GM12878 (cell line): ENCODE measurements around the gene RGS6. TPM values are rescaled to one million over a fixed set of nuclear protein-coding genes. Genes with fewer than 3 reads are reported as not detected.

Experiments
- ATAC-seq: fragments of 200-7000 bp; cut with Tn5 transposase; 3 replicates; pipeline ENCODE4 v1.9.1; 2020; ENCODE audit warnings: mild to moderate bottlenecking, moderate library complexity
- BruUV-seq: library from RNA; stranded (reverse); fragments of 400-500 nt; replicated peaks from 2 replicates; lab custom pipeline; 2021; lab: Mats Ljungman, UMichigan
- CTCF ChIA-PET: fragments of 300-600 bp; sonication (Branson Sonifier 250); formaldehyde crosslinking; extraction: SDS; loops from one replicate; lab custom pipeline; 2021; ENCODE audit warnings: inconsistent platforms; lab: Yijun Ruan, JAX
- POLR2A ChIA-PET: fragments of 350-600 bp; formaldehyde crosslinking; extraction: SDS; loops from one replicate; lab custom pipeline; 2021; ENCODE audit warnings: inconsistent platforms; lab: Charles Lee
- RAD21 ChIA-PET: fragments of 300-600 bp; sonication (Branson Sonifier 250); formaldehyde crosslinking; loops from one replicate; lab custom pipeline; 2023; ENCODE audit warnings: antibody characterized with exemption; ENCODE audit not compliant: unreplicated experiment; lab: Charles Lee
- SMC1A ChIA-PET: fragments of 300-600 bp; sonication (Branson Sonifier 250); formaldehyde crosslinking; loops from one replicate; lab custom pipeline; 2023; ENCODE audit not compliant: unreplicated experiment, uncharacterized antibody; lab: Charles Lee
- DNase-seq: peaks from one replicate; pipeline ENCODE4 v3.0.0-alpha.2; 2011; ENCODE audit warnings: low read depth, low spot score
- FAIRE-seq: peaks from 3 replicates; lab custom pipeline; 2011; peaks lifted over from hg19 to GRCh38; lab: Jason Lieb, UNC
- H2AFZ ChIP-seq: 2 replicates; pipeline ENCODE4 v1.6.0; 2011; ENCODE audit warnings: low read depth, low read length, control low read depth; ENCODE audit not compliant: control insufficient read depth
- H3K27ac ChIP-seq: 2 replicates; pipeline ENCODE4 v1.5.1; 2011; ENCODE audit warnings: control low read depth; ENCODE audit not compliant: control insufficient read depth, insufficient read depth
- H3K27me3 ChIP-seq, 2 experiments: replicated peaks in 1 of 2; 2 replicates each; pipeline versions ENCODE4 v1.6.0 to v1.6.1; 2011; ENCODE audit warnings: low read length in 1 of 2; ENCODE audit not compliant: control insufficient read depth in 2 of 2, insufficient read depth in 2 of 2
- H3K36me3 ChIP-seq, 2 experiments: 2 replicates each; pipeline ENCODE4 v1.5.1; 2011; ENCODE audit warnings: low read length in 1 of 2; ENCODE audit not compliant: control insufficient read depth in 2 of 2, insufficient read depth in 2 of 2
- H3K4me1 ChIP-seq: 2 replicates; pipeline ENCODE4 v1.6.1; 2011; ENCODE audit warnings: mild to moderate bottlenecking, low read length, moderate library complexity, mixed read lengths; ENCODE audit not compliant: control insufficient read depth, insufficient read depth
- H3K4me2 ChIP-seq: 2 replicates; pipeline ENCODE4 v1.6.0; 2011; ENCODE audit warnings: control low read depth; ENCODE audit not compliant: control insufficient read depth, insufficient read depth
- H3K4me3 ChIP-seq: fragments of 200-600 bp; sonication (generic); 2 replicates; pipeline ENCODE4 v1.5.1; 2016
- H3K79me2 ChIP-seq: 2 replicates; pipeline ENCODE4 v1.6.0; 2011; ENCODE audit warnings: low read length; ENCODE audit not compliant: control insufficient read depth, insufficient read depth
- H3K9ac ChIP-seq: 2 replicates; pipeline ENCODE4 v1.8.0; 2011; ENCODE audit warnings: low read length, control low read depth, mixed read lengths; ENCODE audit not compliant: control insufficient read depth, insufficient read depth
- H3K9me3 ChIP-seq: replicated peaks from 3 replicates; pipeline ENCODE4 v1.5.1; 2011; ENCODE audit warnings: mild to moderate bottlenecking, low read length; ENCODE audit not compliant: control insufficient read depth, insufficient read depth
- H4K20me1 ChIP-seq: 2 replicates; pipeline ENCODE4 v1.6.0; 2011; ENCODE audit not compliant: control insufficient read depth, insufficient read depth
- CREB1 ChIP-seq: IDR thresholded peaks from 2 replicates; pipeline ENCODE4 v1.6.1; 2012; ENCODE audit warnings: low read depth, mild to moderate bottlenecking, inconsistent platforms
- CREM ChIP-seq: IDR thresholded peaks from 2 replicates; pipeline ENCODE4 v1.6.1; 2014; ENCODE audit warnings: antibody characterized with exemption, low read depth
- CTCF ChIP-seq, 3 experiments: IDR thresholded peaks in 2 of 3; conservative IDR thresholded peaks in 1 of 3; 2 replicates each; pipeline ENCODE4 v1.5.1; 2011; ENCODE audit warnings: low read depth in 3 of 3, low read length in 3 of 3, mild to moderate bottlenecking in 3 of 3, control low read depth in 2 of 3, moderate library complexity in 2 of 3, inconsistent platforms in 1 of 3, mixed read lengths in 1 of 3; ENCODE audit not compliant: control insufficient read depth in 2 of 3, insufficient read depth in 1 of 3; ENCODE audit errors: extremely low read depth in 1 of 3
- KLF5 ChIP-seq: fragments of 450-650 bp; IDR thresholded peaks from 2 replicates; pipeline ENCODE4 v1.6.1; 2014; ENCODE audit warnings: mild to moderate bottlenecking; ENCODE audit not compliant: partially characterized antibody
- MXI1 ChIP-seq: fragments of 150-350 bp; IDR thresholded peaks from 2 replicates; pipeline ENCODE4 v1.6.1; 2011; ENCODE audit warnings: low read depth, mild to moderate bottlenecking, inconsistent platforms, low read length, improper control_type of control experiment
- SUZ12 ChIP-seq: fragments of 200-600 bp; sonication (generic); IDR thresholded peaks from one replicate; pipeline ENCODE4 v1.6.1; 2018; ENCODE audit warnings: antibody characterized with exemption, mild to moderate bottlenecking; ENCODE audit not compliant: unreplicated experiment
- USF1 ChIP-seq: IDR thresholded peaks from 2 replicates; pipeline ENCODE4 v1.6.1; 2011; ENCODE audit warnings: borderline replicate concordance, low read depth, mild to moderate bottlenecking, moderate library complexity, mixed read lengths, low read length; ENCODE audit not compliant: insufficient read depth; ENCODE audit errors: extremely low read length
- YBX1 ChIP-seq: fragments of 450-650 bp; IDR thresholded peaks from 2 replicates; pipeline ENCODE4 v1.6.1; 2016; ENCODE audit warnings: antibody characterized with exemption
- ZBTB33 ChIP-seq: fragments of 450-650 bp; IDR thresholded peaks from 2 replicates; pipeline ENCODE4 v1.6.1; 2017; ENCODE audit warnings: mild to moderate bottlenecking
- WGBS: methylation state at CpG from one replicate; pipeline ENCODE4 v1.1.6; 2016; ENCODE audit warnings: low lambda C conversion rate; ENCODE audit not compliant: insufficient replicate concordance, insufficient coverage; ENCODE audit errors: missing lambda C conversion rate; 5-methylcytosine and 5-hydroxymethylcytosine counted together
- in situ Hi-C: fragments of 300-500 bp; cut with MboI; formaldehyde crosslinking; loops from 9 replicates; pipeline ENCODE4 v1.14.3; 2018; ENCODE audit warnings: mixed read lengths
- intact Hi-C: fragments of 100-400 bp; cut with micrococcal nuclease; formaldehyde crosslinking; loops from one replicate; pipeline ENCODE4 v1.14.2; 2022; ENCODE audit not compliant: unreplicated experiment
- polyA plus RNA-seq, 11 experiments: library from polyadenylated mRNA; depleted of rRNA in 4 of 11; unstranded in 6 of 11; stranded (reverse) in 5 of 11; fragments of >200 nt; fragmentation: Nextera tagmentation in 4 of 11; fragmentation: Illumina TruSeq in 1 of 11; extraction: Ambion mirVana in 4 of 11; extraction: Trizol in 1 of 11; gene quantifications; 1 replicate in 1 of 11; 2 replicates in 10 of 11; pipeline versions ENCODE4 v1.2.1 to v1.2.3, GENCODE V29; 2011 to 2016; ENCODE audit warnings: inconsistent platforms in 2 of 11, missing spikeins in 2 of 11, low read depth in 1 of 11
- total RNA-seq, 4 experiments: library from RNA; depleted of rRNA in 3 of 4; stranded (reverse); fragments of >200 nt in 3 of 4; fragmentation: Illumina TruSeq in 1 of 4; extraction: Trizol in 1 of 4; gene quantifications; 2 replicates each; pipeline versions ENCODE4 v1.2.1 to v1.2.3, GENCODE V29; 2013 to 2021
- TF ChIP-seq, protein P1 (sequence below): fragments of 450-650 bp; IDR thresholded peaks from 2 replicates; pipeline ENCODE4 v1.6.1; 2017; ENCODE audit warnings: mild to moderate bottlenecking, low read depth, inconsistent platforms; ENCODE audit not compliant: poor library complexity, severe bottlenecking
- TF ChIP-seq, protein P2 (sequence below): fragments of 450-650 bp; IDR thresholded peaks from 2 replicates; pipeline ENCODE4 v1.6.1; 2017; ENCODE audit warnings: antibody characterized with exemption, mild to moderate bottlenecking, moderate library complexity

Gene RGS6
- total and polyA plus RNA-seq, 10 of the 15 experiments (the other 5 are each of a cell fraction or from before 2014, with no cell fraction given): 3.9 to 18.1 (median 12.4) TPM

- CTCF ChIA-PET: no interaction called here
- no peaks in the 10 kb centered on the region for H3K36me3 ChIP-seq
Observed at GRCh38 chr14:72366619-72367018, 434.4 kb downstream of the RGS6 start.

More at GRCh38 chr14:72366619-72367018, 434.4 kb downstream of the RGS6 start:
- Histone ChIP-seq H3K27me3 (peaks cover 0 to 4% of the 10 kb centered on the region in 2 experiments; a peak in 1 of 4 replicates), H3K27ac (no peak overlapping the region), H3K9me3 (no peaks in the 10 kb centered on the region), H3K4me2 (no peak overlapping the region), H3K9ac (no peak overlapping the region), H4K20me1 (no peaks in the 10 kb centered on the region), H3K4me3 (no peak overlapping the region), H3K4me1 (no peaks in the 10 kb centered on the region), H2AFZ (no peak overlapping the region), H3K79me2 (no peaks in the 10 kb centered on the region)
- ChIA-PET RAD21 (no interaction called here), POLR2A (no interaction called here), SMC1A (no interaction called here)
- TF ChIP-seq, protein P1, sequence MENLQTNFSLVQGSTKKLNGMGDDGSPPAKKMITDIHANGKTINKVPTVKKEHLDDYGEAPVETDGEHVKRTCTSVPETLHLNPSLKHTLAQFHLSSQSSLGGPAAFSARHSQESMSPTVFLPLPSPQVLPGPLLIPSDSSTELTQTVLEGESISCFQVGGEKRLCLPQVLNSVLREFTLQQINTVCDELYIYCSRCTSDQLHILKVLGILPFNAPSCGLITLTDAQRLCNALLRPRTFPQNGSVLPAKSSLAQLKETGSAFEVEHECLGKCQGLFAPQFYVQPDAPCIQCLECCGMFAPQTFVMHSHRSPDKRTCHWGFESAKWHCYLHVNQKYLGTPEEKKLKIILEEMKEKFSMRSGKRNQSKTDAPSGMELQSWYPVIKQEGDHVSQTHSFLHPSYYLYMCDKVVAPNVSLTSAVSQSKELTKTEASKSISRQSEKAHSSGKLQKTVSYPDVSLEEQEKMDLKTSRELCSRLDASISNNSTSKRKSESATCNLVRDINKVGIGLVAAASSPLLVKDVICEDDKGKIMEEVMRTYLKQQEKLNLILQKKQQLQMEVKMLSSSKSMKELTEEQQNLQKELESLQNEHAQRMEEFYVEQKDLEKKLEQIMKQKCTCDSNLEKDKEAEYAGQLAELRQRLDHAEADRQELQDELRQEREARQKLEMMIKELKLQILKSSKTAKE: no peak
- TF ChIP-seq CREB1 (no peak), CTCF (IDR thresholded peaks at IDR 0.05 in 2 of 3, conservative IDR thresholded peaks at IDR 0.05 in 1 of 3; ENCODE audit: control insufficient read depth in 2 of 3, extremely low read depth in 1 of 3, insufficient read depth in 1 of 3, low read depth in 3 of 3, low read length in 3 of 3) (no peak), ZBTB33 (no peak), MXI1 (no peak), YBX1 (no peak), CREM (no peak), SUZ12 (no peak), USF1 (no peak), KLF5 (no peak)
- TF ChIP-seq, protein P2, sequence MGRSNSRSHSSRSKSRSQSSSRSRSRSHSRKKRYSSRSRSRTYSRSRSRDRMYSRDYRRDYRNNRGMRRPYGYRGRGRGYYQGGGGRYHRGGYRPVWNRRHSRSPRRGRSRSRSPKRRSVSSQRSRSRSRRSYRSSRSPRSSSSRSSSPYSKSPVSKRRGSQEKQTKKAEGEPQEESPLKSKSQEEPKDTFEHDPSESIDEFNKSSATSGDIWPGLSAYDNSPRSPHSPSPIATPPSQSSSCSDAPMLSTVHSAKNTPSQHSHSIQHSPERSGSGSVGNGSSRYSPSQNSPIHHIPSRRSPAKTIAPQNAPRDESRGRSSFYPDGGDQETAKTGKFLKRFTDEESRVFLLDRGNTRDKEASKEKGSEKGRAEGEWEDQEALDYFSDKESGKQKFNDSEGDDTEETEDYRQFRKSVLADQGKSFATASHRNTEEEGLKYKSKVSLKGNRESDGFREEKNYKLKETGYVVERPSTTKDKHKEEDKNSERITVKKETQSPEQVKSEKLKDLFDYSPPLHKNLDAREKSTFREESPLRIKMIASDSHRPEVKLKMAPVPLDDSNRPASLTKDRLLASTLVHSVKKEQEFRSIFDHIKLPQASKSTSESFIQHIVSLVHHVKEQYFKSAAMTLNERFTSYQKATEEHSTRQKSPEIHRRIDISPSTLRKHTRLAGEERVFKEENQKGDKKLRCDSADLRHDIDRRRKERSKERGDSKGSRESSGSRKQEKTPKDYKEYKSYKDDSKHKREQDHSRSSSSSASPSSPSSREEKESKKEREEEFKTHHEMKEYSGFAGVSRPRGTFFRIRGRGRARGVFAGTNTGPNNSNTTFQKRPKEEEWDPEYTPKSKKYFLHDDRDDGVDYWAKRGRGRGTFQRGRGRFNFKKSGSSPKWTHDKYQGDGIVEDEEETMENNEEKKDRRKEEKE: no peak
- 22% methylated on average over 3 of the region's 3 CpGs for WGBS
- intact Hi-C loops (no loop called here), in situ Hi-C loops (no loop called here)
- DNase-seq (no peak), ATAC-seq (no peak), FAIRE-seq (no peak)
- BruUV-seq: no TSS peak
